Measurements from ENCODE around the gene SPRED2. TPM values are rescaled to one million over a fixed set of nuclear protein-coding genes. Genes with fewer than 3 reads are reported as not detected.
A peak's percentile ranks its signal among the peaks of the same experiment; 100 is the strongest.

SPRED2 gene, protein sequence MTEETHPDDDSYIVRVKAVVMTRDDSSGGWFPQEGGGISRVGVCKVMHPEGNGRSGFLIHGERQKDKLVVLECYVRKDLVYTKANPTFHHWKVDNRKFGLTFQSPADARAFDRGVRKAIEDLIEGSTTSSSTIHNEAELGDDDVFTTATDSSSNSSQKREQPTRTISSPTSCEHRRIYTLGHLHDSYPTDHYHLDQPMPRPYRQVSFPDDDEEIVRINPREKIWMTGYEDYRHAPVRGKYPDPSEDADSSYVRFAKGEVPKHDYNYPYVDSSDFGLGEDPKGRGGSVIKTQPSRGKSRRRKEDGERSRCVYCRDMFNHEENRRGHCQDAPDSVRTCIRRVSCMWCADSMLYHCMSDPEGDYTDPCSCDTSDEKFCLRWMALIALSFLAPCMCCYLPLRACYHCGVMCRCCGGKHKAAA
- 28.3 TPM for polyA plus RNA-seq (ENCODE audit: insufficient read length)

DNA sequence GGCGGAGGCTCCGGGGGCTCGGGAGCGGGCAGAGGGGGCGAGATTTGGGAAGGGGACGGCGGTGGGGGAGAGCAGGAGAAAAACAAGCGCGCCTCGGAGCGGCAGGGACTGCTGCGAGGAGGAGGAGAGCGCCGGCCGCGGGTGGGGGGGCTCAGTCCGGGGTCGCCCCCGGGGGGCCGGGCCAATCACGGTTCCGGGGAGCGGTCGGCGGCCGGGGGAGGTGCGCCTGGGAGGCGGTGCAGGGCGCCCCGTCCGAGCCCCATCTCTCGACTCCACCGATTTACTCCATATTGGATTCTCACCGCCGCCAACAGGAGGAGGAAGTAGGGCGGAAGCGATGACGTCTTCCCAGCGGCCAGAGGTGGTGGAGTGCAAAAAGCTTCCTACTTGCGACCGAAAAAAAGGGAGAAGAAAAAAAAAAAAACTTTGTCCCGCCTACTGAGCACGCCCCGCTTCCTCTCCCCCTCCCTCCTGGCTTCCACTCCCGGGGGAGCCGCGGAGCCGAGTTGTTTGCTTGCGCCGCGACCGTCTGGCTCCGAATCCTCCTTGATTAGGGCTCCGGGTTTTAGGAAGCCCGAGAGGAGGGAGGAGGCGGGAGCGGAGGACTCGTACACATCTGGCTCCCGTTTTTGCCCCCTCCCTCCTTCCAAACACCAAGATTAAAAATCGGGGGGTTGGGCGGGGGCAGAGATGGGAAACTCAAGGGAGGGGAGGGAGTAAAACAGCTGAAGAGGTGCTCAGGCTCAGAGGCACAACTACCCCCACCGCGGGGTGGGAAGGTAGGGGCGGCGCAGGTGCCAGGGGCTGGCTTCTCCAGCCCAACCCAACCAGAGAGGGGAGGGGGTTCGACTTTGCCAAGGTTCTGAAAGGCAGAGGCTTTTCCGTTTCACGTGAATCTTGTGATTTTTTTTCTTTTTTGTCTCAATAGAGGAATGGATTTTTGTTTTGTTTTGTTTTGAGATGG, at the start of gene SPRED2:
Gene SPRED2, minus strand, starts transcription at position 373 of the 964 bp plus-strand sequence. CDS start 612 bp downstream, outside the sequence.
- peak; percentile 96 for DNase-seq

DNA sequence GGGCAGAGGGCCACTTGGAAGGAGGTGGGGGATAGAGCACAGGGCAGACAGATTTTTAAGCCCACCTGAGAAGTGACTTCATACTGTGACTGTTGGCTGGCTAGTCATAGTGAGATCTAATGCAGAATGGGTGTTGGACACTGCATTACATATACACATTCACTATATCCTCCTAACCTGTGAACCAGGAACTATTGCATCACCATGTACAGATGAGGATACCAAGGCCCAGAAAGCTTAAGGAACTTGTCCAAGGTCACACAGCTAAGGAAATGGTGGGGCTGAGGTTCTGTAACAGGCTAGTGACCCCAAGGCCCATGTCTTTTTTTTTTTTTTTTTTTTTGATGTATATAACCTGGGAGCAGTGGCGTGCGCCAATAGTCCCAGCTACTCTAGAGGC, 49.6 kb upstream of the SPRED2 start:
- no peak for DNase-seq

DNA sequence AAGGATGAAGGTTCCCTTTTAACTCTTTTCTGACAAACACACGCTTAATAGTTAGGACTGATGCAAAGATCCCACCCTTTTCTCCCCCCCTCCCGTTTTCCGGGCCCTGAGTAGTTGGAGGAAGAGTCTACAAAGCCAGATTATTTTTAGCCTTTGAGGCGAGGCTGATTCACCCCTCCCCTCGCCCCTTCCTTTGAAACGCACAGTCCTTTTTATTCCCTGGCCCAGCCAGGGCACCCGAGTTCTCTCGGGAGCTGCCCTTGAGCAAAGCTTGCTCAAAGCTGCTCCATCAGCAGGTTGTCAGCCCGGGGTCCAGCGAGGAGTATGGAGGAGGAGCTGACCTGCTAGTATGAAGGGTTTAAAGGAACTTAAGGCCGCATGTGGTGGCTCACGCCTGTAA, 47.1 kb upstream of the SPRED2 start:
- peak; percentile 25 for DNase-seq

DNA sequence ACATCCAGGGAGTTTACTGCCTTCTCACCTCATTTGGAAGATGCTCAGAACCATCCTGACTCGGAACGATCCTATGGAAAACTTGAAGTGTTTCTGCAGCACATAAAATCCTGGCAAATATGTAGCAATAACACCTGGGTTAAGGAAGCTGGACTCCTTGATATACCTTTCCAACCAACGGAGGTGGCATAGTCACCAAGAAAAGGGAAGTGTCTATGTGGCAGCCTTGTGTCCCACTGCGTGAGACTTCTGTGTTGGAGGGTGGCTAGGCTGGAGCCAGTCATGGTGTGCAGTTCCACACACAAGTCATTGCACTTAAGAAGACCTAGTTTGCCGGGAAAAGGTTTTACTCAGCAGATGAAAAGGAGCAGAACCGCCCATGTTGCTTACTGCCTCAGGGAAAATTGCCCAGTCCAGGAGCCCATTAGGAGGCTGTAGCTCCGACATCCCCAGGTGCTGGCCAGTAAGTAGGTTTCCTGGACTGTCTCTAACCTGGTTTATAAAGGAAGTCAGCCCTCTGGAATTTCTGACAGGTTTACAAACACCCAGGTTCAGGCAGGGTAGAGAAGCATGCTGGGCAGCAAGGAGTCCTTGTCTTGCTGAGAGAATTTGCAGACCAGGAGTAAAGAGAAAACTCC, 46.2 kb upstream of the SPRED2 start:
- DNase-seq, result no peak

DNA sequence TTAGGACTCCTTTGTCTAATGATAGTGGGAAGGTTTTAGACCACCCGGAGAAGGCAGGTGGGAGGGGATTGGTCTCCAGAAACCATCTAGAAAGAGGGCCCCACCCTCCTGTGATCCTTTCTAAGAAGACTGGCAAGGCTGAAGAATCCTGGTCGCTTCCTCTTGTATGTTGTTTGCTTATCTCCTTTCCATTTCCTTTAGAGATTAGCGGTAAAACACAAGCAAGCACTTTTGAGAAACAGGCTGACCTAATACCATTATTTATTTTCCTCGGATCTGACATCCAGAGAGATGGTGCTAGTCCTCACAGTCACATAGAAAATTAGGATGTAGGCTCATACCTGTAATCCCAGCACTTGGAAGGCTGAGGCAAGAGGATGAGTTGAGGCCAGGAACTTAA, 45.2 kb upstream of the SPRED2 start:
- no peak for DNase-seq

DNA sequence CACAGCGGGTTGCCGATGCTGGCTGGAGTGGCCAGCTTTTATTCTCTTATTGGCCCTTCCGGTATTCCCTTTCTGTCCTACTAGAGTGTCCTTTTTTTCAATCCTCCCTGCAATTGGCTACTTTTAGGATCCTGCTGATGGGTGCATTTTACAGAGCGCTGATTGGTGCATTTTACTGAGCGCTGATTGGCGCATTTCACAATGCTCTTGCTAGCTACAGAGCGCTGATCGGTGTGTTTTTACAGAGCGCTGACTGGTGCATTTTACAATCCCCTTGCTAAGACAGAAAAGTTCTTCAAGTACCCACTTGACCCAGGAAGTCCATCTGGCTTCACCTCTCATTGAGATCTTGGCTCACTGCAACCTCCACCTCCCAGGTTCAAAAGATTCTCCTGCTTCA, 44.4 kb upstream of the SPRED2 start:
- DNase-seq, result no peak

DNA sequence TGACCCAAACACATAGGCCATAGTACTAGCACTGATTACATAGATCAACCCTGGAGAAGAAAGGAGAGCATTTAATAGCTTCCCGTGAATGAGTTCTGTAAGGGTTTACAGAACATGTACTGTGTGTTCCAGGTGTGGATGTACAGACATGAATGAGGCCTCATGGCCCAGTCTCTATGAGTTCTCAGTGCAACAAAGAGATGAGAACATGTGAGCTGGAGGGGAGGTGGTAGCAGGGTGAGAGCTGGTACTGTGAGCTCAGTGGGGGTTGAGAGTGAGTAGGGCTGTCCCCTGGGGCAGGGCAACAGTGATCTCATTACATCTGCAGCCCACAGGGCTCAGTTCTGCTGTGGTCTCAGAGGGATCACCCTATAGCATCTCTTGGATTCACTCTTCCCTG, 42.6 kb upstream of the SPRED2 start:
- no peak for DNase-seq

DNA sequence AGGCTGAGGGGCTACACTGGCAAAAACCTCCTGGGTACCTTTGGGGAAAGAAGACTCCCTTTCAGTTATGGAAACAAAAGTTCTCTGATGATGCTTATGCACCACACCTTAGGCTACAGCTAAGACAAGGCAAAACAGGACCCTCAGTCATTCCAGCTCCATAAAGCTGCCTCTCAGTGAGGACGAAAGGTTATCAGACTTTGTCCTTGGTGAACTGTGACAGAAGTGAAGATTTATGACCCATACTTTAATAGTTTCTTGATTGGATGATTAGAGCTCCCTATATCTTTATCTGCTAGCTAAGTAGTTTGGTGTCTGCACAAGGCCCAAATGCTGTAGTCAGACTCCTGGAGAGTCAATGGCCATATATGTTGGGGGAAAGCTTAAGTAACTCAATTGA, 40.6 kb upstream of the SPRED2 start:
- DNase-seq, result no peak

DNA sequence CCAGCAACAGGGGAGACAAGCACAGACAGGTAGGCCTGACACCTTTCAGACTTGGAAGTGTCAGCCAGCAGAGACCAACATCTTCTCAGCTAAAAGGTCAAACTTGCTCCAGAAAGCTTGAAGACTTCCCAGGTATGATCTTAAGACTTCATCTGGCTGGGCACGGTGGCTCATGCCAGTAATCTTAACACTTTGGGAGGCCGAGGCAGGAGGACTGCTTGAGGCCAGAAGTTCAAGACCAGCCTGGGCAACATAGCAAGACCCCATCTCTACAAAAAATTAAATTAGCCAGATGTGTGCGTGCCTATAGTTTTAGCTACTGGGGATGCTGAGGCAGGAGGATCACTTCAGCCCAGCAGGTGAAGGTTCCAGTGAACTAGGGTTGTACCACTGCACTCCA, 39.0 kb upstream of the SPRED2 start:
- no peak for DNase-seq

DNA sequence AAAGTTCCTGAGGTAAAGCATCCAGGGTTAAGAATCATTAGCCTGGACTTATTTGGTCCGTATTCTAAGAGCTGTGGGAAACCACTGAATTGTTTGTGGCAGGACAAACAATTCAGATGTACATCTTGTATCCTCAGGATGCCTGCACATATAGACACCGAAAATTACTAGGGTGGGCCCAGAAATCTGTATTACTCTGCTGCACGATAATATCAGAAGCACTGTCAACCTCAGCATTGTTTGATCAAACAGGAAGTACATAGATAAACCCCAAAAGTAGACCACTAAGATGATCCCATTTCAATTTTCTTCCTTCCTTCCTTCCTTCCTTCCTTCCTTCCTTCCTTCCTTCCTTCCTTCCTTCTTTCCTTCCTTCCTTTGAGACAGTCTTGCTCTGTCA, 34.2 kb upstream of the SPRED2 start:
- DNase-seq, result no peak

DNA sequence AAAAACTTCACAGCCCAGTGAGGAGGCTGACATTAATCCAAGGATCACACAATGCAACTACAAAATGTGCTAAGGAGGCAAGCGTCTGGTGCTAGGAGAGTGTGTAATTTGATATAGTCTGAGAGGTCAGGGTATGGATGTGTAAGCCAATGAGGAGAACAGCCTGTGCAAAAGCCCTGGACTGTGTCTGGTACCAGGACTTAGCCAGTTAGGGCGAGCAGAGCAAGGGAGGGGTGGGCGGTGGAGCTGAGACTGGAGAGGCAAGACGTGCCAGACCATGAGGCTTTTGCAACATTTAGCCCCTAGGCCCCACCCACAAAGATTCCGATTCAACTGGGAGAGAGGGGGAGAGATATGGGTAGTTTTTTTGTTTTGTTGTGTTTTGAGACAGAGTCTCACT, 33.5 kb upstream of the SPRED2 start:
- no peak for DNase-seq

DNA sequence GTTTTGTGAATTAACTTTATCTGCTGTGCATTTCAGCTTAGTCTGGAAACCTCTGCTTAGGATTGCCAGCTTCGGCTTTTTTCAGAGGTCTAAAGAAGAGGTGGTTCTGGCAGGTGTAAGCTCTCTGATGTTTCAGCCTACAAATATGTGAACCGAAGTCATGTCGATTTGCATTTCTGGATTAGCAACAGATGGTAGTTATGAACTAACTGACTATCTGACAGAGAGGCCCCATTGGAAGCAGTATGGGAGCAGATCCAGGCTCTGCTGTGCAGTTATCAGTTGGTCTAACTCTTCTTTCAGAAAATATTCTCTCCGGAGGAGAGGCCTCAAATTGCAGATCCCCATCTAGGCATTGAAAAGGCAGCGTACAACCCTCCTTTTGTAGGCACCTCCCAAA, 32.7 kb upstream of the SPRED2 start:
- no peak for DNase-seq

DNA sequence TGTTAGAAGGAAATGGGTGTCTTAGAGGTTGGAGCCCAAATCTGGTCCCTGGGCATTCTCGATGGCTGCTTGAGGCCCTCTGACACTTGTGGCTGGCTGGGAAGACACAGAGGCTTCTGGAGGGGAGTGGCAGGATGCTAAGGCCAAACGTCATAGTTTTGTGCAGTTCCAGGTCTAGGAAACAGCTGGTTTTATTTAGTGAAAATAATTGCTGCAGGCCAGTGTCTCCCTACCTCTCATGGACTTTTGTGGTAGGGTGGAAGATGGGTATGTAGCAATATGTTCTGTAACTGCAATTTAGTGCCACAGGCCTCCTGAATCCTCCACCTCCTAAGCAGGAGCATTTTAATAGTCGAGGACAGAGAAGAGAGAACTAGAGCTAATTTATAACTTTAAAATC, 32.2 kb upstream of the SPRED2 start:
- no peak for DNase-seq

DNA sequence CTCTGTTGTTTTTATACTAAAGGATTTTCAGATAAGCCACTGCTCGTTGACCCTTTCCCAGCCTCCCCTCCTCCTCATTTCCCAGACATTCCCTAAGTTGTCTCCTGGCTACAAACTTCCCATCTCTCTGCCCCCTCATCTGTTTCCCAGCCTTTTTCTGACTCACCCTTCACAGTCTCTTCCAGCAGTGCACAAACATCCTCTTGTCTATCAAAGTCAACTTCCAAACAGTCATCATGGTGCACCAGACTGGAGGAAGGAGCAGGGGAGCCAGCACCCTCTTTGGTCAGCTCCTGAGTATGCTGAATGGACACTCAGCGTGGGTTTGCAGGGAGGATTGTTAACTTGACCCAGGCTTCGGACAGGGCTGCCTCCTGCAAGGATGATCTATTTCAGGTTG, 26.6 kb upstream of the SPRED2 start:
- no peak for DNase-seq

DNA sequence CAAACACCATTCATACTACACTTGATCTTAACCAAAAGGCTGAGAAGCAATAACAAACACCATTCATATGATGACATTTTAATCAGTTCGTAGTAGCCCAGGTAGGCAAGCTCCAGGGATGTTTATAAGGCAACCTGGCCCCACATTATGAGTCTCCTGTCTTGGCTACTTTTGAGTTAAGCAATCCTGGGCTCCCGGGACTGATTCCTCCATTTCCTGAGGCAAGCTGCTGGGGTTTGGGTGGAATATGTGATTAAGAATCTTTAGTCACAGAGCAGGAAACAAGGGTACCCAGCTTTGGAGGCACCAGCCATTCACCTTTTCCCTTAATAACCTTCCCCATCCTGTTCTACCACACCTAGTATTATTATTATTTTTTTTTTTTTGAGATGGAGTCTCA, 24.5 kb upstream of the SPRED2 start:
- DNase-seq, result no peak

DNA sequence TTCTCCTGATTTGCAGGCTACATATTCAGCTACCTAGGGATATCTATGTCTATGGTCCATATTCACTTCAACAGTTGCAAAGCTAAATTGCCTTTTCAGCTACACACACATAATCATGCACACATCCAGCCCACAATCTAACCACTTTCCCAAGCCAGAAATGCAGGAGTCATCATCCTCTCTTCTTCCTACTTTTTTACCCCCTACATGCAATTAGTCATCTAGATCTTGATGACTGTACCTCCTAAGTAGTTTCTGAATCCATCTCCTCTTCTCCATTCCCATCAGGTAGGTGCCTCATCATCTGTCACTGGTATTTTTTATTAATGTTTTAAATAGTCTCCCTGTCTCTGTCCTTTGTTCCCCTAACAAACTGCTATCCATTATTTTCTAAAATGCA, 23.7 kb upstream of the SPRED2 start:
- DNase-seq, result no peak

DNA sequence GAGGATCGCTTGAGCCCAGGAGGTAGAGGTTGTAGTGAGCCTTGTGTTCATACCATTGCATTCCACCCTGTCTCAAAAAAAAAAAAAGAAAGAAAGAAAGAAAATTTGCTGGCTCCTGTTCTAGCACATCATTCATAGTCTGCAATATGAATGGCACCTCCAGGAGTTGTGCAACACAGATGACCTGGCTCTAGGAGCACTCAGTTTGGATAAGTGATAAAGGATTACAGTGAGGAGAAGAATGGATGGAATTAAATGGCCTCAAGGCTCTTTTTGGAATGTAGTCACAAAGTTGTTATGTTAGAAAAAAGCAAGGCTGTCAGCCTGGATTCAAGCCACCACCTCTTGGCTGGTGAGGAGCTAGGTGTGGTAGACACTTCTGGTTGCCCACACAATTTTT, 21.5 kb upstream of the SPRED2 start:
- no peak for DNase-seq

DNA sequence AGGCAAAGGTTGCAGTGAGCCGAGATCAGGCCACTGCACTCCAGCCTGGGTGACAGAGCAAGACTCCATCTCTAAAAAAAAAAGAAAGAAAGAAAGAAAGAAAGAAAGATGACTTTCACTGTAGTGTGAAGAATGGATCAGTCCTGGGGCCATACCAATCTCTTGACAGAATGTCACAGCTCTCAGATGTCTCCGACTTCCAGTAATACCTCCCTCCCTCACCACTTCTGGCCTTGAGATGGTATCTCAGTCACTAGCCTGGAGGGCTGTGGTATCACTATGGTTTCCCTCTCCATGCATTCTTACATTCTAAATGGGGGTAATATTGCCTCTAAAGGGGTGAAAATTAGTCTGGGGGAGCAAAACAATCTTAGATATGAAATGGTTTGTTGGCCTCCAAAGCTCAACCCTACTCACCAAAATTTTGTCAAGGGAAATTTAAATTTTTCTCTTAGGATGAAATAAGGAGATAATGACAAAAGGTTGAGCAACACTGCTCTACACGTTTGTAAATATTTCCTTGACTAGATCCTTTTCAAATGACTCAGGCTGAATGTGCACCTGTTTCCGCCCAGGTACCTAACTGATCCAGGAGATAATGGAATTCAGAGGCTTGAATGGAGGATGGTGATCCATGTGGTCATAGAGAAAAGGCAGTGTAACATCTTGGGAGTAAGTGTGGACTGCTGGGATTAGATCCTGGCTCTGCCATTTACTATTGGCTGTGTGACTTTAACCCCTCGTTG, 19.9 kb upstream of the SPRED2 start:
- DNase-seq, result no peak

DNA sequence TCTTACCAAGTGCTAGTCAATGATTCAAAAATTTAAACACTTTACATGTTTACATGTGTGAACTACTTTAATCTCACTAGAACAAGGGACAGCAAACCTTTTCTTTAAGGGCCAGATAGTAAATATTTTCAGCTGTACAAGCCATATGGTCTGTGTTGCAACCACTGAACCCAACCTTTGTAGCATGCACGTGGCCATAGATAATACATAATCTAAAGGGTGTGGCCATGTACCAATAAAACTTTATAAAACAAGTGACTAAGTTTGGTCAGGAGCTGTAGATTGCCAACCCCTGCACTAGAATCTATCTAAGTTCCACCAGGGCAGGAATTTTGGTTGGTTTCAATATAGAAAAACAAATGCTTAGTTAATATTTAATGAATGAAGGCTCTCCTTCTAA, 18.4 kb upstream of the SPRED2 start:
- DNase-seq, result no peak

DNA sequence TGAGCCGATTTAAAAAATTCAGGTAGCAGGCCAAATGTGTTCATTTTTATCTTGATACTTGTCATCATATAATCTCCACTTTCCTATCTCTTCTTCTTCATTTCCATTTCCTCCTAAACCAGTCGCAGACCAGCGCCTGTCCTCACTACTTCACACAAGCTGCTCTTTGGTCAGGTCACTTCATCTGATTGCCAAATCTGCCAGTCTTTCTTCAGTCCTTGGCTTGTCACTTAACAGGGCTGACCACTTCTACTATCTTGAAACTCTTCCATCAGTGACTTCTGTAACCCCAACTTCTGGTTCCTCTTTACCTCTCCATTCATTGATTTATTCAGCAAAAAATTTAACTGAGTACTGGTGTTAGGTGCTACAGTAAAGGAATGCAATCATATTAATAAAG, 18.0 kb upstream of the SPRED2 start:
- DNase-seq, result no peak

DNA sequence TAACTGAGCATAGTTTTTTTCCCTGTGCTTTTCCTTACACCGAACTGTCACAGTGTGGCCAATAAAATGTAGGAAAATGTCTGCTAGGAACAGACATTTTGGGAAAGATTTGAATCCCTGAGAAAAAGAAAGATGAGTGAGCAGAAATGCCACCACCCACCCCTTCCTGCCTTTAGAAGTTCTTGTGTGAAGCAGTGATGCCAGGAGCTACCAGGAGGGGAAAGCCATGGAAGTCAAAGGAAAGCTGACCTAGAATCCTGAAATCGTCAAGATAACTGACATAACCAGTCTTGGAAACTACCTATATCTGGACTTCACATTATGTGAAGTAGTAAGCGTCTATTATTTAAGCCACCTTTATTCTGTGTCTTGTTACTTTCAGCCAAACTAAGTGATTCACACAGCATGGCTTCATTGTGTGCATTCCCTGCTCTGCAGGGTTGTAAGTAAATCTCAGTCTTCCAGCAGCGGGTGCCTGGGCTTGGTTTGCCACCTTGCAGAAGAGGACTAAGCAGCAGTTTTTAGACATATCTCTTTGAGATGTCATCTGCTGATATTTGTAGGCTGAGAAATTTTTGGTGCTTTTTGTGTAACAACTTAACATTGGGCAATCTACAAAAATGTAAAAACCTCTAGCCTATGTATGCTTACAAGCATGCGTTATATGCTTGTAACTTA, 11.2 kb upstream of the SPRED2 start:
- no peak for DNase-seq

All from hindlimb muscle (tissue), 1 donor.